PC-9 (cell line): Measurements from ENCODE around the gene CKM. TPM values are rescaled to one million over a fixed set of nuclear protein-coding genes. Genes with fewer than 3 reads are reported as not detected.
A peak's percentile ranks its signal among the peaks of the same experiment; 100 is the strongest.

Experiments
- BruUV-seq: library from RNA; stranded (reverse); fragments of 400-500 nt; replicated peaks from 2 replicates; lab custom pipeline; 2021; lab: Mats Ljungman, UMichigan
- CTCF ChIA-PET: fragments of 300-600 bp; sonication (Branson Sonifier 250); formaldehyde crosslinking; loops from one replicate; lab custom pipeline; 2022; ENCODE audit warnings: antibody characterized with exemption; lab: Charles Lee
- POLR2A ChIA-PET: fragments of 300-600 bp; sonication (Branson Sonifier 250); formaldehyde crosslinking; loops from one replicate; lab custom pipeline; 2022; ENCODE audit warnings: antibody characterized with exemption; ENCODE audit not compliant: unreplicated experiment; lab: Charles Lee
- DNase-seq, 2 experiments: peaks; one replicate each; pipeline versions ENCODE4 v3.0.0 to v3.0.0-alpha.2; 2015 to 2022; ENCODE audit warnings: mixed read lengths in 1 of 2
- H2AFZ ChIP-seq: fragments of 200-600 bp; sonication (generic); 2 replicates; pipeline ENCODE4 v1.8.1; 2017; ENCODE audit warnings: antibody characterized with exemption
- H3F3A ChIP-seq: fragments of 200-600 bp; sonication (generic); 2 replicates; pipeline ENCODE4 v1.8.1; 2017; ENCODE audit warnings: antibody characterized with exemption, mild to moderate bottlenecking, low read depth; ENCODE audit not compliant: insufficient read depth
- H3K27ac ChIP-seq: fragments of 200-600 bp; sonication (generic); 2 replicates; pipeline ENCODE4 v1.6.1; 2016; ENCODE audit warnings: mixed run types
- H3K27me3 ChIP-seq: fragments of 200-600 bp; sonication (generic); 2 replicates; pipeline ENCODE4 v1.6.1; 2016; ENCODE audit warnings: low read depth, mixed run types; ENCODE audit not compliant: insufficient read depth
- H3K36me3 ChIP-seq: fragments of 200-600 bp; sonication (generic); 2 replicates; pipeline ENCODE4 v1.6.1; 2016; ENCODE audit warnings: low read depth, mixed run types
- H3K4me1 ChIP-seq: fragments of 200-600 bp; sonication (generic); replicated peaks from 2 replicates; pipeline ENCODE4 v1.6.1; 2016; ENCODE audit warnings: mixed run types; ENCODE audit not compliant: insufficient read depth
- H3K4me2 ChIP-seq: fragments of 200-600 bp; sonication (generic); 2 replicates; pipeline ENCODE4 v1.6.1; 2017; ENCODE audit warnings: mixed run types
- H3K4me3 ChIP-seq: fragments of 200-600 bp; sonication (generic); 2 replicates; pipeline ENCODE4 v1.6.1; 2016; ENCODE audit warnings: mixed run types
- H3K79me2 ChIP-seq: fragments of 200-600 bp; sonication (generic); 2 replicates; pipeline ENCODE4 v1.6.1; 2017; ENCODE audit warnings: low read depth, mixed run types
- H3K9me2 ChIP-seq: fragments of 200-600 bp; sonication (generic); 2 replicates; pipeline ENCODE4 v1.8.1; 2017; ENCODE audit warnings: mild to moderate bottlenecking; ENCODE audit not compliant: insufficient read depth
- H3K9me3 ChIP-seq: fragments of 200-600 bp; sonication (generic); 2 replicates; pipeline ENCODE4 v1.8.1; 2016; ENCODE audit warnings: low read depth; ENCODE audit not compliant: insufficient read depth
- H4K20me1 ChIP-seq: fragments of 200-600 bp; sonication (generic); 2 replicates; pipeline ENCODE4 v1.8.1; 2017; ENCODE audit not compliant: insufficient read depth
- EZH2 ChIP-seq: fragments of 200-600 bp; sonication (generic); IDR thresholded peaks from 2 replicates; pipeline ENCODE4 v1.8.0; 2017; ENCODE audit warnings: antibody characterized with exemption, low read depth
- intact Hi-C: fragments of 100-400 bp; cut with micrococcal nuclease; formaldehyde crosslinking; loops from one replicate; pipeline ENCODE4 v1.10.0; 2022; ENCODE audit not compliant: unreplicated experiment
- total RNA-seq: library from RNA; stranded (reverse); gene quantifications from 2 replicates; pipeline ENCODE4 v1.2.3, GENCODE V29; 2021
- TF ChIP-seq, protein P1 (sequence below): fragments of 200-600 bp; sonication (generic); conservative IDR thresholded peaks from 2 replicates; pipeline ENCODE4 v1.6.1; 2017; ENCODE audit warnings: mixed run types, antibody characterized with exemption, mild to moderate bottlenecking, moderate library complexity

CKM gene
- total RNA-seq, 1 experiment from 2014 or later: not detected

DNA sequence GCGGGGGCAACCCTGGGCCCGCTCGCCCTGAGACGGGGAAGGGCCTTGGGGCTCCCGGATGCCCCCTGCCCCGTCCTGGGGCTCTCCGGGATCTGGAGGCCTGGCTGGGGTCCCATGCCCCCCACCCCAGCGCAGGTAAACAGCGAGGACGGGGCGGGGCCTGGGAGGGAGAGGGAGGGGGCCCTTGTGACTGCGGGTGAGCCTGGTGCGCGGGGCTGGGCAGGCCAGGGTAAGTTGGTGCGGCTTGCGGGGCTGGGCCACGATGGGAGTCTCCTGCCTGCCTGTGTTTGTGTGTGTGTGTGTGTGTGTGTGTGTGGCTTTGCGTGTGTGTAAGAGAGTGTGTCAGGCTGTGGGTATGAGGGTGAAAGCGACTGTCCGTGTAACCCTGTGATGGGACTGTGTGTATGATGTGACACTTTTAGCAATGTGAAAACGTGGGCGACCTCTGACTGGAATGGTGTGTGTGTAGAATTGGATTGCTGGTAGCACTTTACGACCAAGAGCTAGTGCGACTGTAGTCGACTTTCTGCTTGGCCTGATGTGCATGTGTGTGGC lies 18.3 kb upstream of the CKM start:
- no TSS peak for BruUV-seq

DNA sequence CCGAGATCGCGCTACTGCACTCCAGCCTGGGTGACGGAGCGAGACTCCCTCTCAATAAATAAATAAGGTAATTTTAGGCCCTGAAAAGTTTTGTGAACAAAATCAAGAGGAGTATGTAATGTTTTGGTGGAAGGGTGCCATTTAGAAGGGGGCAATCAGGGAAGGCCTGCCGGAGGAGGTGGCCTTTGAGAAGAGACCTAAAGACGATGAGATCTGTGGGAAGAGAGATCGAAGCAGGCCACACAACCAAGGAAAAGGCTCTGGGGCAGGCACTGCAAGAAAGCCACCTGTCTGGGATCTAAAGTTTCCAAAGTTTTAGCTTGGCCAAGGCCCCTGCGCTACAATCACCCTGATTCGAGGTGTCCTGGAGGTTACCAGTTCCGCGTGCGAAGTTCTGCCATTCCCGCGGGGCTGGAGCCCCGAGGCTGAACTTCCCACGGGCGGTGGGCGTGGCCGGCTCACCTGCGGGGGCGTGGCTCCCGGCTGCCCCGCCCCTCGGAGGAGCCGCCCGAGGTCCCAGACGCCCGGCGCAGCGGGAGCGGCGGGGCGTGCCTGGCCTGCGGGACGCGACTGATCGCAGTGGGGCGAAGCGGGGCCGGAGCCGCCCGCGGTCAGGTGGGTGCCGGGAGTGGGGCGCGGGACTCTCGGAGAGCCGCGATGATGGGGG lies 17.7 kb upstream of the CKM start, which contains the start of gene KLC3:
TSS of gene KLC3 (plus strand) at position 519 of the 667 bp plus-strand sequence. CDS start 4,792 bp downstream, outside the sequence.
- Histone ChIP-seq H3K4me2 (peak within 1 kb of the TSS; percentile 78), H3K9me2 (no peaks in the 10 kb centered on the region), H3K36me3 (no peaks in the 10 kb centered on the region), H3K4me3 (peak within 1 kb of the TSS; percentile 56), H3K27me3 (no peaks in the 10 kb centered on the region), H3K27ac (no peak within 1 kb of the TSS), H3K4me1 (peaks cover 8% of the 10 kb centered on the region), H4K20me1 (no peaks in the 10 kb centered on the region), H3K9me3 (no peaks in the 10 kb centered on the region; the same call in 1 of the 2 replicates), H2AFZ (peak within 1 kb of the TSS; percentile 75), H3K79me2 (no peaks in the 10 kb centered on the region), H3F3A (peaks cover 34% of the 10 kb centered on the region)
- ChIA-PET CTCF (no interaction called here), POLR2A (interaction anchor here (0.7 kb wide), 1 partner anchor 800 kb away, joined by 7 read pairs; no protein-coding TSS in a partner anchor)
- TF ChIP-seq EZH2: no peak
- TF ChIP-seq, protein P1, sequence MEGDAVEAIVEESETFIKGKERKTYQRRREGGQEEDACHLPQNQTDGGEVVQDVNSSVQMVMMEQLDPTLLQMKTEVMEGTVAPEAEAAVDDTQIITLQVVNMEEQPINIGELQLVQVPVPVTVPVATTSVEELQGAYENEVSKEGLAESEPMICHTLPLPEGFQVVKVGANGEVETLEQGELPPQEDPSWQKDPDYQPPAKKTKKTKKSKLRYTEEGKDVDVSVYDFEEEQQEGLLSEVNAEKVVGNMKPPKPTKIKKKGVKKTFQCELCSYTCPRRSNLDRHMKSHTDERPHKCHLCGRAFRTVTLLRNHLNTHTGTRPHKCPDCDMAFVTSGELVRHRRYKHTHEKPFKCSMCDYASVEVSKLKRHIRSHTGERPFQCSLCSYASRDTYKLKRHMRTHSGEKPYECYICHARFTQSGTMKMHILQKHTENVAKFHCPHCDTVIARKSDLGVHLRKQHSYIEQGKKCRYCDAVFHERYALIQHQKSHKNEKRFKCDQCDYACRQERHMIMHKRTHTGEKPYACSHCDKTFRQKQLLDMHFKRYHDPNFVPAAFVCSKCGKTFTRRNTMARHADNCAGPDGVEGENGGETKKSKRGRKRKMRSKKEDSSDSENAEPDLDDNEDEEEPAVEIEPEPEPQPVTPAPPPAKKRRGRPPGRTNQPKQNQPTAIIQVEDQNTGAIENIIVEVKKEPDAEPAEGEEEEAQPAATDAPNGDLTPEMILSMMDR: no peak
- no TSS peak for BruUV-seq
- intact Hi-C loops: no loop called here
- peak; percentile 50 to 85 for DNase-seq

More for the DNA sequence above, 18.3 kb upstream of the CKM start:
- no peaks in the 10 kb centered on the region; the same call in 1 of the 2 replicates for H3K9me3 ChIP-seq
- ChIA-PET POLR2A (no interaction called here), CTCF (no interaction called here)
- H3K79me2 ChIP-seq: no peaks in the 10 kb centered on the region
- no peaks in the 10 kb centered on the region for H3K27me3 ChIP-seq
- peak in 1 of 2 experiments; percentile 34 for DNase-seq
- H3K9me2 ChIP-seq: no peaks in the 10 kb centered on the region
- H3K4me3 ChIP-seq: peak overlapping the region; percentile 56
- H3K4me1 ChIP-seq: peaks cover 4% of the 10 kb centered on the region
- peak overlapping the region; percentile 75 for H2AFZ ChIP-seq
- intact Hi-C loops: no loop called here
- H3K36me3 ChIP-seq: no peaks in the 10 kb centered on the region
- H3K27ac ChIP-seq: no peak overlapping the region
- TF ChIP-seq EZH2: no peak
- TF ChIP-seq, protein P1: no peak
- H4K20me1 ChIP-seq: no peaks in the 10 kb centered on the region
- peak overlapping the region; percentile 78 for H3K4me2 ChIP-seq
- peaks cover 28% of the 10 kb centered on the region for H3F3A ChIP-seq

DNA sequence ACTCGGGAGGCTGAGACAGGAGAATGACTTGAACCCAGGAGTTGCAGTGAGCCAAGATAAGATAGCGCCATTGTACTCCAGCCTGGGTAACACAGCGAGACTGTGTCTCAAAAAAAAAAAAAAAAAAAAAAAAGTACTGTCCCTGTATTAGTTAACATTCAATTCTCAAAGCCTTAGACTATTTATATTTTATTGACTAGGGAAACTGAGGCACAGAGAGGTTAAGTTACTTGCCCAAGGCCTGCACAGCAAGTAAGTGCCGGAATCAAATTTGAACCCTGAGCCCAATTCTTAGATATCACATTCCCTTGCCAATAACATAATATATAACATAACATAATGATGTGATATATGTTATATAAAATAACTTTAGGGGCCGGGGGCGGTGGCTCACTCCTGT lies 17.0 kb upstream of the CKM start:
- no peak overlapping the region for H2AFZ ChIP-seq
- POLR2A ChIA-PET: no interaction called here
- no TSS peak for BruUV-seq
- peaks cover 9% of the 10 kb centered on the region for H3K4me1 ChIP-seq
- H3F3A ChIP-seq: peaks cover 39% of the 10 kb centered on the region
- H3K79me2 ChIP-seq: no peaks in the 10 kb centered on the region
- intact Hi-C loops: loop anchor here (5.0 kb wide), 3 partner anchors 92 to 262 kb away; partner anchors contain the start of genes EXOC3L2, GEMIN7 and ZNF296
- H3K9me2 ChIP-seq: no peaks in the 10 kb centered on the region
- H3K4me2 ChIP-seq: no peak overlapping the region
- H3K36me3 ChIP-seq: no peaks in the 10 kb centered on the region
- H3K27me3 ChIP-seq: no peaks in the 10 kb centered on the region
- no peaks in the 10 kb centered on the region for H4K20me1 ChIP-seq
- TF ChIP-seq, protein P1: no peak
- TF ChIP-seq EZH2: no peak
- H3K9me3 ChIP-seq: no peaks in the 10 kb centered on the region; the same call in 1 of the 2 replicates
- no peak for DNase-seq
- CTCF ChIA-PET: interaction anchor here (0.6 to 0.7 kb wide), 2 partner anchors 114 to 276 kb away, joined by 3 to 7 read pairs; no protein-coding TSS in a partner anchor
- no peak overlapping the region for H3K27ac ChIP-seq
- no peak overlapping the region for H3K4me3 ChIP-seq
